NOMO-1 (cell line): ENCODE measurements around the gene E2F7.

Experiments used
- DNase-seq, 2 experiments: peaks; one replicate each; lab custom pipeline; 2025; ENCODE audit not compliant: unreplicated experiment in 2 of 2; lab: John Stamatoyannopoulos, UW

E2F7 gene

GRCh38 chr12:77064896-77065360 is 441 bp downstream of the E2F7 start:
- no peak for DNase-seq

GRCh38 chr12:77062846-77063461 is 2.4 kb downstream of the E2F7 start:
- peak in 1 of 2 experiments; percentile 24 for DNase-seq

- no peak for DNase-seq
These were observed 3.0 kb downstream of the E2F7 start for GRCh38 chr12:77062396-77062795.

GRCh38 chr12:77060883-77061240 is 4.5 kb downstream of the E2F7 start:
- no peak for DNase-seq

GRCh38 chr12:77060136-77060882 is 5.1 kb downstream of the E2F7 start:
- DNase-seq = peak; percentile 86 to 92

GRCh38 chr12:77058740-77059139 is 6.6 kb downstream of the E2F7 start:
- no peak for DNase-seq

GRCh38 chr12:77054851-77055250 is 10.5 kb downstream of the E2F7 start:
- DNase-seq = no peak

GRCh38 chr12:77053259-77053658 is 12.1 kb downstream of the E2F7 start:
- no peak for DNase-seq

- peak; percentile 32 to 64 for DNase-seq
These were observed 15.5 kb downstream of the E2F7 start for GRCh38 chr12:77049767-77050353.

- no peak for DNase-seq
These were observed 17.8 kb downstream of the E2F7 start for GRCh38 chr12:77047341-77048109.

GRCh38 chr12:77046468-77046867 is 18.9 kb downstream of the E2F7 start:
- no peak for DNase-seq

- DNase-seq = no peak
These were observed 20.2 kb downstream of the E2F7 start for GRCh38 chr12:77045183-77045582.

GRCh38 chr12:77044721-77045120 is 20.6 kb downstream of the E2F7 start:
- no peak for DNase-seq

- DNase-seq = no peak
These were observed 22.5 kb downstream of the E2F7 start for GRCh38 chr12:77042833-77043232.

GRCh38 chr12:77040231-77040630 is 25.1 kb downstream of the E2F7 start:
- no peak for DNase-seq

- DNase-seq = no peak
These were observed 30.1 kb downstream of the E2F7 start for GRCh38 chr12:77035226-77035625.

GRCh38 chr12:77033658-77034536 is 31.5 kb downstream of the E2F7 start:
- DNase-seq = no peak

GRCh38 chr12:77032406-77032805 is 33.0 kb downstream of the E2F7 start:
- DNase-seq = peak; percentile 72 to 86

GRCh38 chr12:77031745-77032144 is 33.6 kb downstream of the E2F7 start:
- DNase-seq = peak; percentile 39 to 67

- DNase-seq = no peak
These were observed 39.5 kb downstream of the E2F7 start for GRCh38 chr12:77025782-77026314.
